HAP-1 (cell line): Measurements from ENCODE around the gene MAOA.

ENCODE experiments used
- DNase-seq, 2 experiments: peaks; one replicate each; pipeline ENCODE4 v3.0.0-alpha.2; 2016 to 2020; ENCODE audit warnings: low spot score in 2 of 2
- H3K27me3 ChIP-seq: fragments of 250-450 bp; sonication (Bioruptor Pico); 2 replicates; pipeline ENCODE4 v1.5.1; 2020; ENCODE audit warnings: low read depth, mild to moderate bottlenecking, moderate library complexity
- H3K36me3 ChIP-seq: fragments of 250-450 bp; sonication (Bioruptor Pico); replicated peaks from 2 replicates; pipeline ENCODE4 v1.5.1; 2020; ENCODE audit warnings: mild to moderate bottlenecking
- H3K4me1 ChIP-seq: fragments of 250-450 bp; sonication (Bioruptor Pico); 2 replicates; pipeline ENCODE4 v1.5.1; 2020; ENCODE audit warnings: mild to moderate bottlenecking
- H3K4me3 ChIP-seq: fragments of 250-450 bp; sonication (Bioruptor Pico); 2 replicates; pipeline ENCODE4 v1.5.1; 2020; ENCODE audit warnings: mild to moderate bottlenecking, moderate library complexity
- H3K9me3 ChIP-seq: fragments of 250-450 bp; sonication (Bioruptor Pico); 2 replicates; pipeline ENCODE4 v1.5.1; 2020; ENCODE audit warnings: mild to moderate bottlenecking, moderate library complexity
- in situ Hi-C: fragments of 300-500 bp; cut with MboI; formaldehyde crosslinking; loops from 3 replicates; pipeline ENCODE4 v1.14.3; 2020; ENCODE audit warnings: low sequenced_read_pairs, inconsistent platforms, mixed read lengths

The MAOA gene

DNA sequence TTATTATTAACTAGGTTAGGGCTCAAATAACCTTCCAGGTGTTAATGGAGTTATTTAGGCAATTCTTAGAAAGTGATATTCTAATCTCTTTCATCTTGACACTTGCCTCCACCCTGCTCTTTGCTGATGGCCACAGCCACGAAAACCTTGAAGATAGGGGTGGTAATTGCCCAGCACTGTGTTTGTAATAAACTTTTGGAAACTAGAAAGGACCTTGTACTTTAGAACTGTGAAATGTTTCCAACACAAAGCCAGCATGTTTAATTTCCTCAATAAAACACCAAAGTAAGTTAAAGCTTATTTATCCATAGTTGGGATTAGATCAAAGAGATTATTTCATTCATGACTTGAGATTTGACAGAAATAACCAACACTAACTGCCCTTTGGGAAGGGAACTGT, 78.3 kb downstream of the MAOA start:
- Histone ChIP-seq H3K36me3 (no peaks in the 10 kb centered on the region), H3K4me3 (no peak overlapping the region), H3K27me3 (no peaks in the 10 kb centered on the region), H3K4me1 (no peaks in the 10 kb centered on the region), H3K9me3 (no peaks in the 10 kb centered on the region)
- in situ Hi-C loops = no loop called here
- no peak for DNase-seq

DNA sequence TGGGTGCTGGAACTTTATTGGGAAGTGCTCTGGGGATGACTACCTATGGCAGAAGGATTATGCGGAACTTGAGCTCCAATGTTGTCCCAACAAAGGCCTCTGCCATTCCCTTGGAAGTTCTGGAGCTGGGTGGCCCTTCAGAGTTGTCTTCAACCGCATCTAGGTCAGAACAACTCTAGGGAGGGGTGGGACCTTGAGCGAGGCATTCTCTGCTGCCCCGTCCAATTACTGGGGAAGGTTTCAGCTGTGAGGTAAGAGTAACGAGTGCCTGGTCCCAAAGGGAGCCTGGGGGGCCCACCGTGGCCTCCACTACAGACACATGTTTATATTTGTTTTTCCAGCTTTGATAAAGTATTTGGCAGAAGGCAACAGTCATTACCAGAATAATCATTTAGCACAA, 79.4 kb downstream of the MAOA start:
- Histone ChIP-seq H3K36me3 (no peaks in the 10 kb centered on the region), H3K27me3 (no peaks in the 10 kb centered on the region), H3K4me3 (no peak overlapping the region), H3K4me1 (no peaks in the 10 kb centered on the region), H3K9me3 (no peaks in the 10 kb centered on the region)
- no peak for DNase-seq
- in situ Hi-C loops = no loop called here

DNA sequence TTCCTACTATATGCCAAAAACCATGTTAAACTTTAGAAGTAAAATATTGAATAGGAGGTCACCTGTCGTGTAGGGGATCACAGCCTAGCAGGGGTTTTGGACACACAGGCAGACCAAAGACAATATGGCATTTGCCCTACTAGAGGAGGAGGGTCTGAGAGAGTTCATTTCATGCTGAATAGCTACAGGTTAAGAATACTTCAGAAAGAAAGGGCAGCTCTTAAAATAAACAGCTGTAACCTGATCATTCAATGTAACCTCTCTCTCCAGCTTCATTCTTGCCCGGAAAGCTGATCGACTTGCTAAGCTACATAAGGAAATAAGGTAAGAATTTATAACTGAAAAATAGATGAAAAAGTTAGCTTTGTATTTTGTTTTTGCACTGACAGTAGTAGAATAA, 79.9 kb downstream of the MAOA start:
- H3K4me1 ChIP-seq = no peaks in the 10 kb centered on the region
- in situ Hi-C loops = no loop called here
- H3K4me3 ChIP-seq = no peak overlapping the region
- no peaks in the 10 kb centered on the region for H3K9me3 ChIP-seq
- DNase-seq = no peak
- no peaks in the 10 kb centered on the region for H3K27me3 ChIP-seq
- H3K36me3 ChIP-seq = no peaks in the 10 kb centered on the region

- no peak overlapping the region for H3K4me3 ChIP-seq
- H3K4me1 ChIP-seq = no peaks in the 10 kb centered on the region
- no peaks in the 10 kb centered on the region for H3K9me3 ChIP-seq
- no peak for DNase-seq
- H3K36me3 ChIP-seq = no peaks in the 10 kb centered on the region
- no peaks in the 10 kb centered on the region for H3K27me3 ChIP-seq
- in situ Hi-C loops = no loop called here
These were observed 85.9 kb downstream of the MAOA start for GRCh38 chrX:43741843-43742573.

DNA sequence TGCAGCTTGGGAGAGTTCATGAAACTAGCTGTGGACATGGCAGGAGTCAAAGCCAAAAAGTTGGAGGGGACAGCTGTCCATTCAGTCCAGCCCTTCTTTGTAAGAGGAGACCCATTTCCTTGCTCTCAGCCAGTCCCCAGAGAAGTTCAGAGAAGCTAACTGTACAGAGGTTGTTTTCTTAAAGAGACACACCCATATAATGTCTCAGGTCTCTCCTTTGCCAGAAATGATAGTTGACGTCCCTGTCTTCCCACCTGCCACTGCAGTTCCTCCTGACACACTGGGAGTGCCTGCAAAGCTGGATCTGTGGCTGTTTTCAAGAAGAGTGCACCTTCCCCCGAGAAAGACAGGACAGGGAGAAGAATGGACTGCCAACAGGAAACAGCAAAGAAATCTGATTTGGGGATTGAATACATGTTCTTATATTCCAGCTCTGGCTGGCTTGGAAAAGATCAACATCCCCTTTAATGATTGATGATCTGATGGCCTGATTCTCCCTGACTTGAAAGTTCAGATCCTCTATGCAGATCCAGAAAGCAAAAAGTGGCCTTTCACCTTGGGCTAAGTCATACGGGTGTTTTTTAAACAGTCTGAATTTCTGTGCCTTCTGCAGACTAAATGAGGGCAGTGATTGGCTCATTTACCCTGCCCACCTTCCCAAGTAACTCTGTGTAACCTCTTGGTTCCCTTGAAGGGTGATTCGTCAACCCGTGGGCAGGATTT, 87.2 kb downstream of the MAOA start:
- H3K9me3 ChIP-seq = no peaks in the 10 kb centered on the region
- H3K4me3 ChIP-seq = no peak overlapping the region
- no peaks in the 10 kb centered on the region for H3K4me1 ChIP-seq
- DNase-seq = no peak
- in situ Hi-C loops = no loop called here
- no peaks in the 10 kb centered on the region for H3K36me3 ChIP-seq
- no peaks in the 10 kb centered on the region for H3K27me3 ChIP-seq

DNA sequence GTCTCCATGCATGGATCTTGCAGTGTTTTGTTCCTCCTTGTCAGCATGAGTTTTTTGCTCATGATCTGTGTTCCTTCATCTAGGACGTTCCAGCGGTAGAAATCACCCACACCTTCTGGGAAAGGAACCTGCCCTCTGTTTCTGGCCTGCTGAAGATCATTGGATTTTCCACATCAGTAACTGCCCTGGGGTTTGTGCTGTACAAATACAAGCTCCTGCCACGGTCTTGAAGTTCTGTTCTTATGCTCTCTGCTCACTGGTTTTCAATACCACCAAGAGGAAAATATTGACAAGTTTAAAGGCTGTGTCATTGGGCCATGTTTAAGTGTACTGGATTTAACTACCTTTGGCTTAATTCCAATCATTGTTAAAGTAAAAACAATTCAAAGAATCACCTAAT, 88.2 kb downstream of the MAOA start:
- Histone ChIP-seq H3K4me1 (no peaks in the 10 kb centered on the region), H3K9me3 (no peaks in the 10 kb centered on the region), H3K36me3 (no peaks in the 10 kb centered on the region), H3K27me3 (no peaks in the 10 kb centered on the region), H3K4me3 (no peak overlapping the region)
- in situ Hi-C loops = no loop called here
- DNase-seq = no peak

DNA sequence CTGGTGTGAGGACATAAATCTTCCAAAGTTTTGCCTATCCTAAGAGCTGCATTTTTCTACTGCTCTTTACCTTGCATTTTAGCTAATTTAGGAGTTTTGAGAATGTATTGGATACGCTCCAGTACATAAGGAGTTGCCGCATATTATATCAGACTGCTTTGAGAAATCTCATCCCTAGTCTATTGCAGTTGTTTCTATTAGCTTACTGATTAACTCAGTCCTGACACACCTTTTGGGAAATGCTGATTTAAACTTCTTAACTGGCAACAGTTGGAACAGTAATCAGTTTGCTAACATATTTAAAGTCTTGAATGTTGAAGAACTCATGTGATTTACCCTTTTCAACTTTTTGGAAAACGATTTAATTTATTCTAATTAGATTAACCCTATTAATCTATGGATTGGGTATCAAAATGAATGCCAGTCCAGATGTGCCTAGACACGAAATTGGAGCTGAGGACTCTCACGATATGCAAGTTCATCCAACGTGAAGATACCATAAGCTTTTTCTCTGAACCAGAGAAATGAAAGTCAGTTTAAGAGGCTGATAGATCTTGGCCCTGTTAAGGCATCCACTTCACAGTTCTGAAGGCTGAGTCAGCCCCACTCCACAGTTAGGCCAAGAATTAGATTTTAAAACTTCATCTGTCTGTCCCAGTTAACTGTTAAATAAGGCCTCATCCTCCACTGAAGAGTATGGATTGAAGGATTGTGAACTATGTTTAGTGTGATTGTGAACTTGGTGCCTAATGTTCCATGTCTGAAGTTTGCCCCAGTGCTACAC, 90.0 kb downstream of the MAOA start:
- no peaks in the 10 kb centered on the region for H3K9me3 ChIP-seq
- no peak overlapping the region for H3K4me3 ChIP-seq
- no peak for DNase-seq
- in situ Hi-C loops = loop anchor here (5.0 kb wide), 1 partner anchor 184 kb away; no protein-coding TSS in a partner anchor
- no peaks in the 10 kb centered on the region for H3K27me3 ChIP-seq
- no peaks in the 10 kb centered on the region for H3K36me3 ChIP-seq
- H3K4me1 ChIP-seq = no peaks in the 10 kb centered on the region

DNA sequence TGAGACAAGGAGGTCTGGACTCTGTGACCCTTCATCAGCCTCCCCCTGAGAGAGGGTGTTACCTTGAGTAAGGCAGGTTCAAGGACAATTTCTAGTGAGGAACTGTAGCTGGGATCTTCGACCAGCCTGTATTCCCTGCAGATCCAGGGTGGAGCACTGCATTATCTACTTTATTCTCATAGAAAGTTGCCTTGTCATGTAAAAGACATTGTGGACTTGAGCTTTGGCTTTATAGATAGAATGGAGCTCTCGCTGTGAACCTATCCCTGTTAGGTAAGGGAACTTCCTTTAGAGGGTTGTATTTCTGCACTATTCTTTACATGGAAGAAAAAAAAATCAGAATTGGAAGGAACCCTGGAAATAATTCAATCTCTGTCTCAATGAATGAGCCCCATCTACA, 91.4 kb downstream of the MAOA start:
- Histone ChIP-seq H3K27me3 (no peaks in the 10 kb centered on the region), H3K36me3 (no peaks in the 10 kb centered on the region), H3K4me3 (no peak overlapping the region), H3K9me3 (no peaks in the 10 kb centered on the region), H3K4me1 (no peaks in the 10 kb centered on the region)
- DNase-seq = no peak
- in situ Hi-C loops = loop anchor here (5.0 kb wide), 1 partner anchor 185 kb away; no protein-coding TSS in a partner anchor

DNA sequence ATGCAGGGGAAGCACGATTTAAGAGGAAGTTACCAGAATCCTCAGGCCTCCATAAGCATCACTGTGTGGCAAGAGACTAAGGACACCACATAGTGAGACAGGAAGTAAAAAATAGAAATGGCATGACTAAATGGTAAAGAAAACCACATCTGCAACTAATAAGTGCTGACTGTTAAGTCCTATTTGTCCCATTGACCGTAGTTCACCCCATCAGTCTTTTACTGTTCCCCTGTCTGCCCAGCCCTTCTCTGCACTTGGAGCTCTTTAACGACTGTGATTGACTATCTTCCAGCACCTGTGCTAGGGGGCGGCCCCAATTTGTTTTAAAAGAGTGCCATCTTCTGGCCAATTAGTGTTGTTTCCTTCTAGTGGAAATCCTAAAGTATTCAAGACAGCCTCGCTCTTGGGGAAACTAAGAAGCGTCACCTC, 94.2 kb downstream of the MAOA start:
- Histone ChIP-seq H3K9me3 (no peaks in the 10 kb centered on the region), H3K27me3 (no peaks in the 10 kb centered on the region), H3K36me3 (no peaks in the 10 kb centered on the region), H3K4me3 (no peak overlapping the region), H3K4me1 (no peaks in the 10 kb centered on the region)
- in situ Hi-C loops = no loop called here
- peak; percentile 65 to 83 for DNase-seq

- H3K4me3 ChIP-seq = no peak overlapping the region
- H3K27me3 ChIP-seq = no peaks in the 10 kb centered on the region
- in situ Hi-C loops = no loop called here
- H3K4me1 ChIP-seq = no peaks in the 10 kb centered on the region
- DNase-seq = no peak
- no peaks in the 10 kb centered on the region for H3K9me3 ChIP-seq
- H3K36me3 ChIP-seq = no peaks in the 10 kb centered on the region
These were observed 97.5 kb downstream of the MAOA start for GRCh38 chrX:43753637-43754036.

GRCh38 chrX:43756076-43756475, 100.0 kb downstream of the MAOA start:
- H3K36me3 ChIP-seq = no peaks in the 10 kb centered on the region
- H3K9me3 ChIP-seq = no peaks in the 10 kb centered on the region
- H3K4me1 ChIP-seq = no peaks in the 10 kb centered on the region
- H3K4me3 ChIP-seq = no peak overlapping the region
- DNase-seq = no peak
- no peaks in the 10 kb centered on the region for H3K27me3 ChIP-seq
- in situ Hi-C loops = no loop called here

GRCh38 chrX:43758044-43758443, 101.9 kb downstream of the MAOA start:
- H3K4me3 ChIP-seq = no peak overlapping the region
- H3K4me1 ChIP-seq = no peaks in the 10 kb centered on the region
- in situ Hi-C loops = no loop called here
- H3K9me3 ChIP-seq = no peaks in the 10 kb centered on the region
- H3K36me3 ChIP-seq = no peaks in the 10 kb centered on the region
- DNase-seq = no peak
- no peaks in the 10 kb centered on the region for H3K27me3 ChIP-seq

DNA sequence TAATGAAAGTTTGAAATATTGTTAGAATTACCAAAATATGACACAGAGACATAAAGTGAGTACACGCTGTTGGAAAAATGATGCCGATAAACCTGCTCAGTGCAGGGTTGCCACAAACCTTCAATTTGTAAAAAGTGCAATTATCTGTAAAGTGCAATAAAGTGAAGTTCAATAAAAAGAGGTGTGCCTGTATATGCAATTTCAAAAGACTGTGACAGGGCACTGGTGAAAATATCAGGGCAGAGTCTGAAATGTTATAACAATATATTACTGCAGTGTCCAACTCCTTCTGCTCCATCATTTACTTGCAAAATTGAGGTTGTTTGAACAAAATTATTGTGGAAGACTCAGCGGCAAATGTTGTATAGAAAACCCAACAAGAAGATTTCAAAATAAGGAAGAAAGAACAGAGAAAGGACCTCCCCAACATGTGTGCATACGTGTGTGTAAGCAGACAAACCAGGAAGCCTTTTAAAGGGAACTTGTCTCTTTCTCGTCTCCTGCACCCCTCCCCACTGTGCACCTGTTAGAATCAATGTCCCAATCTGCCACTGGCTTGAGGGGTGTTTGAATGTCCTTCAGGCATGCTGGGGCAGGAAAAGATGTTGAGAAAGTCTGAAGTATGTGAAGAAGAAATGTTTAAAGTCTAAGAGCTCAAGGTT, 130.0 kb downstream of the MAOA start:
- H3K27me3 ChIP-seq = no peaks in the 10 kb centered on the region
- H3K4me1 ChIP-seq = no peaks in the 10 kb centered on the region
- no peaks in the 10 kb centered on the region for H3K36me3 ChIP-seq
- DNase-seq = no peak
- no peak overlapping the region for H3K4me3 ChIP-seq
- in situ Hi-C loops = no loop called here
- no peaks in the 10 kb centered on the region for H3K9me3 ChIP-seq
